Stimulated activated CD8-positive, alpha-beta memory T cell treated with anti-CD3 and anti-CD28 coated beads, Interleukin-15, amount 100 ng/mL, for 24 hours (primary cell): ENCODE measurements around the gene CYBB.

ENCODE experiments used
- DNase-seq: peaks from one replicate; pipeline ENCODE4 v3.0.0-alpha.2; 2020; ENCODE audit warnings: low read depth

CYBB gene

DNA sequence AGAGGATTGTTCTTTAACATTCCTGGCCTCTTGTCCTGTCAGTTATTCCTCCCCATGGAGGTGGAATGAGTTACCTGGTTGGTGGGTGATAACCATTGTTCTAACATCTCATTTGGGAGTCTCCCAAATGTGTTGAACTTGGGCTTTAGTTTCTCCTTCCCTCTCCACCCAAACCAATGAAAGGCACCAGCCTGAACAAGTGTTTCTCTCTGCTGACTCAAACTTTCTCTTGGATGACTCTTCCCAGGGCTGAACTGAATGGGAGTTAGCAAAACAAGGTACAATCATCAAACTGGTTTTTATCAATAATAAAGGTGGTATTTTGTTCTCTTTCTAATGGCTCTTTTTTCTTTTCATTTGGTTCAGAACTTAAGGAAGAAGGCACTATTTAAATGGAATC is 64.8 kb downstream of the CYBB start:
- DNase-seq, result no peak

DNA sequence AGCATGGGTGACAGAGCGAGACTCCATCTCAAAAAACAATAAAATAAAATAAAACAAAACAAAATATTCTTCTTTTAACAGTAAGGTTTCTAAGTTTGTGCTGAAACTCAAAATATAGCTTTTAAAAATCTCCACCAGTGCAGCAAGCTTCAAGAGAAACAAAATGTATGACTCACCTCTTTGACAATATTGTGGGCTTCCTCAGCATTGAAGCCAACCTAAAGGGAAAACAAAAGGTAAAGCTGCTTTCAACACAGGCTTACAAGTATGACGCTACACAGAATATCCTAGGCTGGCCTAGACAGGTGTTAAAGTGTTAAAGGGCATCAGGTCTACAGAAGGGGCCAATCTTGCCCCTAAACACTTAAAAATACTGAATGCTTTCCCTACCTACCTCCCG is 66.3 kb downstream of the CYBB start:
- no peak for DNase-seq

DNA sequence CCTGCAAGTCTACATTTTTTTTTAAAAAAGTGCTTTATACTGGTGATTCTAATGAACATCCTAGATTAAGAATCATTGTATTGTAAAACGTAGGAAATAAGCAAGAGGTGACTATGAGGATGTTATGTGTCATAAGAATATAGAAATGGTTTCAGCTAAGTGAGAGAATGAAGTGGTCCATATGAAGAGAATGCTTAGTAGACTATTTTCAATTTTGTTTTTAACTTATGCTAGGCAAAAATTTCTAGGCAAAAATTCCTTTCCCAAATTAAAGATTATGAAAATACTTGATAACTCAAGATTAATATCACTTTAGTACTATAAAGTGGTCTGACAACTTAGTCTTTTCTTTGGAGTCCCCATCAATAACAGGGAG is 66.7 kb downstream of the CYBB start:
- DNase-seq, result no peak

DNA sequence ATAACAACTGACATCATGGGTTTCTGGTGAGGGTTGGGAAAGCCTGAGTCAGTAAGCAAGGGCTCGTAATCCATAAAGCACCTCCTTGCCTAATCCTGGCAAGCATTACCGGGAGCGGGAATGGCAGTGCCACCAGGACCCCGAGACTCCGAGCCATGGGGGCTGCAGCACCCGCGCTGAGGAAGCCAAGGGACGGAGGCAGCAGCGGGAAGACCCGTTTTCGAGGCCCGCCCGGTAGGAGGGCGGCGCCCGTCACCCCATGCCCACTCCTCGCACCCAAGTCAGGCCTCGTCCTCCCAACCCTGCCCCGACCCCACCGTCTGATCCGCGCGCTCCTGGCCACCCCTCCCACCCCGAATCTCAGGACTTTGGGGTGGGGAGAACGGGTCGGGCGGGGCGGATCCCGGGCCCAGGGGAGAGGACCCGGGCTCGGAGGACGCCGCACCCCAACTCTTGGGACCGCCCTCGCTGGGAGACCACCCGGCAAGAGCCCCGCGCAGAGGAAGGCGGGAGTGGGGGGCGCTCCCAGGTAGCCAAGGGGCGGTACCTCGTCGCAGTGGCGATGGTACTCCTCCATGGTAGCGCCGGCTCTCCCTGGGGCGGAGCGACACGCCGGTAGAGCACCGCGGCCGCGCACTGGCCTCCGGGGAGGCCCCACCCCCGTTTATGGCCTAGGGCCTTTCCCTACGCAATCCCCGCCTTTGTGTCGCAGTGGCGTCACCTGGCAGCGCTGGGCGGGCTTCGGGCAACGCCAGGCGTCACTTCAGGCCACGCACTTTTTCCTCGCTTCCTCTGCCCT is 67.3 kb downstream of the CYBB start, which contains the start of gene DYNLT3:
Gene DYNLT3 (minus strand): TSS at position 638 of the 799 bp plus-strand sequence. CDS start 61 bp downstream, at position 577.
- peak; percentile 31 for DNase-seq

DNA sequence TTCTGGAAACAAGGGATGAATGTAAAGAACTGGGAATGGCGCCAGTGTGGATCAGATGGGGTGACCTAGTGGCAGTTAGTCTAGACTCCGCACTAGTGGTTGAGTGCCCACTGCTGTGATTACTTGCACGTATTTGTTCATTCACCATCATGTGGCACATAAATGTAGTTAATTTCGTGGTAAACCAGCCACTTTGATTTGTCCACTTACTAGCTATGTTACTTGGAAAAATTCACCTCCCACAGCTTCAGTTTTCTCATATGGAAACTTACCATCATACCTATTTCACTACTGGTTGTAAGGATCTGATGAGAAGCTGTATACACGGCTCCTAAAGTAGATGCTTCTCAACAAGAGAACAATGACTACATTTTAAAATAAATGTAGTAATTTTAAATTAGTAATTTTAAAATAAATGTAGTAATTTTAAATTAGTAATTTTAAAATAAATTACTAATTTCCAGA is 67.9 kb downstream of the CYBB start:
- no peak for DNase-seq

DNA sequence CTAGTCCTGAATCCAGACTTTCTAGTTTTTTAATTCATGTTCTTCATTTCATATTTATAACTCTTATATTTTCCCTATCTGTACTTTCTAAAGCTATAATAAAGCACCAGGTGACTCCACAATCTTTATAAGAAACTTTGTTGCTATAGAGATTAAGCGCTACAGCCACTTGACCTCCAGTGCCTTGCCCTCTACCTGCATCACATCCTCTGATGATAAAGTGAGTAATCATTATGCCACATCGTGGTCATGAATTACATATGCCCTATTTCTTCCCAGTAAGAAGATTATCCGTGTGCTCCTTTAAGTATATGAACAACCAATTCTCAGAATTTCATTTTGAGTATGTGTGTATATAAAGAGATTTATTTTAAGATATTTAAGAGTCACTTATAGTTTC is 74.3 kb downstream of the CYBB start:
- DNase-seq, result no peak

DNA sequence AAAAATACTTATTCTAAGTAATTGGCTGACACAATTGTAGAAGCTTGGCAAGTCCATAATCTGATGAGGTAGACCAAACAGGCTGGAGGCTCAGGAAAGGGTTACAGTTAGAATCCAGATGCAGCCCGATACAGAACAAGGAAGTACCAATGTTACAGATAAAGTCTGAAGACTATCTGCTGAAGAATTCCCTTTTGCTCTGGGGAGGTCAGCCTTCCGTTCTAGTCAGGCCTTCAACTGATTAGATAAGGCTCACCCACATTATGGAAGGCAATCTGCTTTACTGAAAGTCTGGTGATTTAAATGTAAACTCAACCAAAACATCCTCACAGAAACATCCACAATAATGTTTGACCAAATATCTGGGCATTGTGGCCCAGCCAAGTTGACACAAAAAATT is 74.9 kb downstream of the CYBB start:
- DNase-seq, result no peak

DNA sequence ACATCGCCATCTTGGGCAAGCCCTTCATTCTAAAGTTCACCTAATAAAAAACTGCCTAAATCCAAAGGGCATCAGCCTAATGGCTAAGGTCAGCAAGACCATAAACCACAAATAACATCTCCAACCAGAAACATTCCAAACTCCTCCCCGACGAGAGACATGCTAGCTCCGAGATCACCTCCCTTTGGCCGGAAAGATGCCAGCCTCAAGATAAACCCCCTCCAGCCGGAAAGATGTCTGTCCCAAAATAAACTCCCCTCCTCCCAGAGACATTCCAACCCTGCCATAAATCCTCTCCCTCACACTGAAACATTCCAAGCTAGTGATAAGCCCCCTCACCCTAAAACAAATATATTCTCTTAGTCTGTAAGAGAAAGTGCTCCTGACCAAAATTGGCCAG is 80.9 kb downstream of the CYBB start:
- no peak for DNase-seq

DNA sequence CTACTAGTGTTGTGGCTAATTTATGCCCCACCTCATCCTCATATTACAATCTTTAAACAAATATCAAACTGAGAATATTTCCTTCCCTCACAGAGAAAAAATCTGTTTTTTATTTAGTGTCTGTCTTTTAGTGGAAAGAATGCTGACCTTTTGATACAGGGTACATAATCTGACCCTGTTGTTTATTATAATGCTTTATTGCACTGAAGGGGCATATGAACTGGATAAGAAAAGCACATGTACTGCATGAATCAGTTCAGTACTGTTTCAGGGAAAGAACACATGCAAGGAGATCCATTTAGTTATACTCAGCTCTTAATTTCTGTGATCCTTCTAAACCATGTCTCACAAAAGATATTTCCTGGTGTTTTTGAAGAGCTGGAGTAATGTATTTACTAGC is 83.0 kb downstream of the CYBB start:
- DNase-seq, result no peak
